ENCODE results near the gene FMNL3.

FMNL3 gene

GRCh38 chr12:49588281-49588680, 118.9 kb downstream of the FMNL3 start:
- DNase-seq: no peak

- DNase-seq: no peak
Observed at GRCh38 chr12:49587174-49587908, 119.9 kb downstream of the FMNL3 start.

Data from suppressor macrophage treated with lipopolysaccharide for 4 hours (primary cell).